ENCODE measurements around the gene HIPK1.

HIPK1 gene

GRCh38 chr1:113977906-113978305, 48.8 kb downstream of the HIPK1 start:
- peak overlapping the region; percentile 18; the same call in 1 of the 2 replicates for H3K9ac ChIP-seq (ENCODE audit: low read depth, low read length)

GRCh38 chr1:113978863-113979702, 50.0 kb downstream of the HIPK1 start, which contains the start of gene OLFML3:
Gene OLFML3 (plus strand): TSS chr1:113979474. CDS start chr1:113979517, 43 bp downstream.
- no peaks in the 10 kb centered on the region for H3K9me3 ChIP-seq (ENCODE audit: insufficient read depth, low read depth, low read length)
- H3K27ac ChIP-seq (ENCODE audit: low read length) = peak within 1 kb of the TSS; percentile 73
- H3K27me3 ChIP-seq (ENCODE audit: insufficient read depth, low read length) = no peaks in the 10 kb centered on the region
- H3K4me1 ChIP-seq (ENCODE audit: insufficient read depth, low read length) = peaks cover 63% of the 10 kb centered on the region
- peaks cover 20% of the 10 kb centered on the region for H3K36me3 ChIP-seq (ENCODE audit: insufficient read depth, low read depth, low read length)
- H3K4me3 ChIP-seq (ENCODE audit: low read length) = peak within 1 kb of the TSS; percentile 54
- peak within 1 kb of the TSS; percentile 79 for H3K9ac ChIP-seq (ENCODE audit: low read depth, low read length)

More at GRCh38 chr1:113977906-113978305, 48.8 kb downstream of the HIPK1 start:
- Histone ChIP-seq H3K4me3 (ENCODE audit: low read length) (no peak overlapping the region), H3K27me3 (ENCODE audit: insufficient read depth, low read length) (no peaks in the 10 kb centered on the region), H3K27ac (ENCODE audit: low read length) (no peak overlapping the region), H3K9me3 (ENCODE audit: insufficient read depth, low read depth, low read length) (no peaks in the 10 kb centered on the region), H3K36me3 (ENCODE audit: insufficient read depth, low read depth, low read length) (peaks cover 32% of the 10 kb centered on the region), H3K4me1 (ENCODE audit: insufficient read depth, low read length) (peaks cover 59% of the 10 kb centered on the region)

DNA sequence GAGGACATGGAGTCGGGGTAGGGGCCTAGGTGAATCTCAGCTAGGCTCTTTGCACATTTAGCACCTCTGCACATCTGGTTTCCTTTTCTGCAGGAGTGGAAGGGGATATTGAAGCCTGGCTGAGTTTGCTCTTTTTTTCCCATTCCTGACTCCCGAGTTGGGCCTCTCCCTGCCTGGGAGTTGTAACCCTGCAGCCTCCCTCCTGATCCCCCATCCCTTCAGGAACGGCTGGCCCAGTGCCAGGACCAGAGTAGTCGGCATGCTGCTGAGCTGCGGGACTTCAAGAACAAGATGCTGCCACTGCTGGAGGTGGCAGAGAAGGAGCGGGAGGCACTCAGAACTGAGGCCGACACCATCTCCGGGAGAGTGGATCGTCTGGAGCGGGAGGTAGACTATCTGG, 51.0 kb downstream of the HIPK1 start:
- Histone ChIP-seq H3K4me3 (ENCODE audit: low read length) (peak overlapping the region; percentile 54), H3K4me1 (ENCODE audit: insufficient read depth, low read length) (peaks cover 63% of the 10 kb centered on the region), H3K27me3 (ENCODE audit: insufficient read depth, low read length) (no peaks in the 10 kb centered on the region), H3K36me3 (ENCODE audit: insufficient read depth, low read depth, low read length) (peaks cover 16% of the 10 kb centered on the region), H3K27ac (ENCODE audit: low read length) (no peak overlapping the region), H3K9ac (ENCODE audit: low read depth, low read length) (peak overlapping the region; percentile 79; the same call in 1 of the 2 replicates), H3K9me3 (ENCODE audit: insufficient read depth, low read depth, low read length) (no peaks in the 10 kb centered on the region)

- peaks cover 15% of the 10 kb centered on the region for H3K36me3 ChIP-seq (ENCODE audit: insufficient read depth, low read depth, low read length)
- H3K4me3 ChIP-seq (ENCODE audit: low read length) = no peak overlapping the region
- no peak overlapping the region for H3K27ac ChIP-seq (ENCODE audit: low read length)
- H3K9ac ChIP-seq (ENCODE audit: low read depth, low read length) = no peak overlapping the region
- H3K4me1 ChIP-seq (ENCODE audit: insufficient read depth, low read length) = peaks cover 44% of the 10 kb centered on the region
- H3K9me3 ChIP-seq (ENCODE audit: insufficient read depth, low read depth, low read length) = peaks cover 7% of the 10 kb centered on the region; the same call in 1 of the 2 replicates
- no peaks in the 10 kb centered on the region for H3K27me3 ChIP-seq (ENCODE audit: insufficient read depth, low read length)
Observed at GRCh38 chr1:113981962-113982931, 53.1 kb downstream of the HIPK1 start.

GRCh38 chr1:113982949-113983348, 53.8 kb downstream of the HIPK1 start:
- Histone ChIP-seq H3K27ac (ENCODE audit: low read length) (no peak overlapping the region), H3K36me3 (ENCODE audit: insufficient read depth, low read depth, low read length) (peaks cover 15% of the 10 kb centered on the region), H3K27me3 (ENCODE audit: insufficient read depth, low read length) (no peaks in the 10 kb centered on the region), H3K9me3 (ENCODE audit: insufficient read depth, low read depth, low read length) (peaks cover 7% of the 10 kb centered on the region; the same call in 1 of the 2 replicates), H3K9ac (ENCODE audit: low read depth, low read length) (no peak overlapping the region), H3K4me3 (ENCODE audit: low read length) (no peak overlapping the region), H3K4me1 (ENCODE audit: insufficient read depth, low read length) (peaks cover 37% of the 10 kb centered on the region)

DNA sequence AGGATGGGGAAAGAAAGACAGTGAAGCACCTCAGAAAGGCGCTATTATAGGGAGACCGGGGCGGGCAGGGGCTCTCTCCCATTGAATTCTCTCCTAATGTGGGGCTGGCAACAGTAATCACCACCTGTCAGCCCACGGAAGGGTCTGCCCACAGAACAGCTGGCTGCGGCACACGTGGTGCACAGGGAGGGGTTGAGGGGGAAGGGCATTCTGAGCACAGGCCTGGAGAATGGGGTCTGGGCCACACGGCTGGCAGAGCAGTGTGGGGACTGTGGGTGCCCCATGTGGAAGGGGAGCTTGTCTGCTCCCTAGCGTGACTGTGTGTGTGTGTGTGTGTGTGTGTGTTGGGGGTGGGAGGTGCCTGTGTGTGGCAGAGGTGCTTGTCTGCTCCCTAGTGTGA, 54.3 kb downstream of the HIPK1 start:
- H3K4me3 ChIP-seq (ENCODE audit: low read length) = no peak overlapping the region
- no peaks in the 10 kb centered on the region for H3K27me3 ChIP-seq (ENCODE audit: insufficient read depth, low read length)
- no peak overlapping the region for H3K9ac ChIP-seq (ENCODE audit: low read depth, low read length)
- H3K36me3 ChIP-seq (ENCODE audit: insufficient read depth, low read depth, low read length) = peaks cover 15% of the 10 kb centered on the region
- H3K27ac ChIP-seq (ENCODE audit: low read length) = no peak overlapping the region
- H3K9me3 ChIP-seq (ENCODE audit: insufficient read depth, low read depth, low read length) = peaks cover 7% of the 10 kb centered on the region; the same call in 1 of the 2 replicates
- peaks cover 33% of the 10 kb centered on the region for H3K4me1 ChIP-seq (ENCODE audit: insufficient read depth, low read length)

- H3K27ac ChIP-seq (ENCODE audit: low read length) = no peak overlapping the region
- no peak overlapping the region for H3K4me3 ChIP-seq (ENCODE audit: low read length)
- H3K4me1 ChIP-seq (ENCODE audit: insufficient read depth, low read length) = peaks cover 28% of the 10 kb centered on the region
- no peaks in the 10 kb centered on the region for H3K27me3 ChIP-seq (ENCODE audit: insufficient read depth, low read length)
- peaks cover 15% of the 10 kb centered on the region for H3K36me3 ChIP-seq (ENCODE audit: insufficient read depth, low read depth, low read length)
- H3K9ac ChIP-seq (ENCODE audit: low read depth, low read length) = no peak overlapping the region
- peaks cover 7% of the 10 kb centered on the region; the same call in 1 of the 2 replicates for H3K9me3 ChIP-seq (ENCODE audit: insufficient read depth, low read depth, low read length)
Observed at GRCh38 chr1:113983826-113984225, 54.7 kb downstream of the HIPK1 start.

DNA sequence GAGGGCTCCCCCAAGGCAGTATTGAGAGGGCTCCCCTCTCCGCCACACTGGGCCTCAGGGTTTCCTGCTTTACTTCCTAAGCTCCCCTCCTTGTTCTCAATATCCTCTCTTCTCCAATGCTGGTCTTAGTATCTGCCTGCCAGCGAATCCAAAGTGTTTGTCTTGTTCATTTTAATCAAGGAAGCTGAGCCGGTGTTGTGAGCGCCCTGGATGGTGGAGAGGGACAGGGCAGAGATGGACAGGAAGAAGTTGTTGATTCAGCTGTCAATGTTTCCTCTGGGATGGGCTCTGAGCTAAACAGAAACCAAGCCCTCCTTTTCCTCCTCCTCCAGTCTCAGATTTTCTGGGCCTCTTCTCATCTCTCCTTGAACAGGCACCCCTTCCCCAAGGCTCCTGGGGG, 55.6 kb downstream of the HIPK1 start:
- Histone ChIP-seq H3K9me3 (ENCODE audit: insufficient read depth, low read depth, low read length) (peaks cover 7% of the 10 kb centered on the region; the same call in 1 of the 2 replicates), H3K27me3 (ENCODE audit: insufficient read depth, low read length) (peaks cover 4% of the 10 kb centered on the region; the same call in 1 of the 2 replicates), H3K4me3 (ENCODE audit: low read length) (no peak overlapping the region), H3K36me3 (ENCODE audit: insufficient read depth, low read depth, low read length) (peaks cover 15% of the 10 kb centered on the region), H3K4me1 (ENCODE audit: insufficient read depth, low read length) (peaks cover 22% of the 10 kb centered on the region), H3K9ac (ENCODE audit: low read depth, low read length) (no peak overlapping the region), H3K27ac (ENCODE audit: low read length) (no peak overlapping the region)

- H3K4me1 ChIP-seq (ENCODE audit: insufficient read depth, low read length) = peaks cover 11% of the 10 kb centered on the region
- no peak overlapping the region for H3K9ac ChIP-seq (ENCODE audit: low read depth, low read length)
- no peak overlapping the region for H3K4me3 ChIP-seq (ENCODE audit: low read length)
- H3K27me3 ChIP-seq (ENCODE audit: insufficient read depth, low read length) = peaks cover 9% of the 10 kb centered on the region; the same call in 1 of the 2 replicates
- peaks cover 7% of the 10 kb centered on the region; the same call in 1 of the 2 replicates for H3K9me3 ChIP-seq (ENCODE audit: insufficient read depth, low read depth, low read length)
- H3K36me3 ChIP-seq (ENCODE audit: insufficient read depth, low read depth, low read length) = peaks cover under 1% of the 10 kb centered on the region
- no peak overlapping the region for H3K27ac ChIP-seq (ENCODE audit: low read length)
Observed at GRCh38 chr1:113986802-113987201, 57.7 kb downstream of the HIPK1 start.

- no peak overlapping the region for H3K4me3 ChIP-seq (ENCODE audit: low read length)
- H3K27me3 ChIP-seq (ENCODE audit: insufficient read depth, low read length) = peaks cover 9% of the 10 kb centered on the region; the same call in 1 of the 2 replicates
- H3K27ac ChIP-seq (ENCODE audit: low read length) = no peak overlapping the region
- peaks cover 7% of the 10 kb centered on the region; the same call in 1 of the 2 replicates for H3K9me3 ChIP-seq (ENCODE audit: insufficient read depth, low read depth, low read length)
- H3K4me1 ChIP-seq (ENCODE audit: insufficient read depth, low read length) = peaks cover 10% of the 10 kb centered on the region
- H3K36me3 ChIP-seq (ENCODE audit: insufficient read depth, low read depth, low read length) = no peaks in the 10 kb centered on the region
- H3K9ac ChIP-seq (ENCODE audit: low read depth, low read length) = no peak overlapping the region
Observed at GRCh38 chr1:113987259-113987658, 58.1 kb downstream of the HIPK1 start.

- Histone ChIP-seq H3K4me1 (ENCODE audit: insufficient read depth, low read length) (no peaks in the 10 kb centered on the region), H3K9ac (ENCODE audit: low read depth, low read length) (no peak overlapping the region), H3K9me3 (ENCODE audit: insufficient read depth, low read depth, low read length) (peaks cover 16% of the 10 kb centered on the region; the same call in 1 of the 2 replicates), H3K27ac (ENCODE audit: low read length) (no peak overlapping the region), H3K4me3 (ENCODE audit: low read length) (no peak overlapping the region), H3K27me3 (ENCODE audit: insufficient read depth, low read length) (peaks cover 9% of the 10 kb centered on the region; the same call in 1 of the 2 replicates), H3K36me3 (ENCODE audit: insufficient read depth, low read depth, low read length) (no peaks in the 10 kb centered on the region)
Observed at GRCh38 chr1:113990530-113990929, 61.4 kb downstream of the HIPK1 start.

All from iPS-20b (cell line).